ENCODE data around the gene GTF3C1. TPM values are rescaled to one million over a fixed set of nuclear protein-coding genes. Genes with fewer than 3 reads are reported as not detected.

The GTF3C1 gene
- total RNA-seq, 4 donors from 2014 or later: 129 to 276 (median 181) TPM

GRCh38 chr16:27585200-27585599 is 35.5 kb upstream of the GTF3C1 start:
- Histone ChIP-seq H3K27ac (no peak overlapping the region), H3K4me3 (no peak overlapping the region), H3K9me3 (no peaks in the 10 kb centered on the region), H3K4me1 (peaks cover 2% of the 10 kb centered on the region), H3K27me3 (no peaks in the 10 kb centered on the region), H3K36me3 (no peaks in the 10 kb centered on the region)
- 94% methylated on average over 5 of the region's 5 CpGs for WGBS
- TF ChIP-seq POLR2AphosphoS5 (IDR thresholded peaks at IDR 0.05): no peak
- no peak for TF ChIP-seq EP300 (IDR thresholded peaks at IDR 0.05)
- no peak for TF ChIP-seq CTCF (IDR thresholded peaks at IDR 0.05)
- no peak for TF ChIP-seq POLR2A (IDR thresholded peaks at IDR 0.05)
- DNase-seq (ENCODE audit: low spot score in 2 of 2): no peak

GRCh38 chr16:27583634-27584033 is 33.9 kb upstream of the GTF3C1 start:
- WGBS: 100% methylated on average over 1 of the region's 1 CpG
- Histone ChIP-seq H3K27me3 (no peaks in the 10 kb centered on the region), H3K36me3 (no peaks in the 10 kb centered on the region), H3K4me1 (peaks cover 17% of the 10 kb centered on the region), H3K4me3 (no peak overlapping the region), H3K27ac (no peak overlapping the region), H3K9me3 (no peaks in the 10 kb centered on the region)
- no peak for DNase-seq (ENCODE audit: low spot score in 2 of 2)
- TF ChIP-seq CTCF (IDR thresholded peaks at IDR 0.05) (no peak), POLR2AphosphoS5 (IDR thresholded peaks at IDR 0.05) (no peak), POLR2A (IDR thresholded peaks at IDR 0.05) (no peak), EP300 (IDR thresholded peaks at IDR 0.05) (no peak)

- H3K36me3 ChIP-seq: no peaks in the 10 kb centered on the region
- TF ChIP-seq EP300 (IDR thresholded peaks at IDR 0.05): no peak
- no peak for TF ChIP-seq POLR2A (IDR thresholded peaks at IDR 0.05)
- no peak for TF ChIP-seq CTCF (IDR thresholded peaks at IDR 0.05)
- TF ChIP-seq POLR2AphosphoS5 (IDR thresholded peaks at IDR 0.05): no peak
- 42% methylated on average over 2 of the region's 2 CpGs for WGBS
- no peak overlapping the region for H3K4me3 ChIP-seq
- no peak overlapping the region for H3K27ac ChIP-seq
- H3K9me3 ChIP-seq: no peaks in the 10 kb centered on the region
- no peaks in the 10 kb centered on the region for H3K27me3 ChIP-seq
- peaks cover 24% of the 10 kb centered on the region for H3K4me1 ChIP-seq
- no peak for DNase-seq (ENCODE audit: low spot score in 2 of 2)
Measured at GRCh38 chr16:27582883-27583282, 33.2 kb upstream of the GTF3C1 start.

GRCh38 chr16:27579087-27579980 is 29.6 kb upstream of the GTF3C1 start:
- TF ChIP-seq POLR2AphosphoS5 (IDR thresholded peaks at IDR 0.05): no peak
- no peak for TF ChIP-seq EP300 (IDR thresholded peaks at IDR 0.05)
- no peak for TF ChIP-seq POLR2A (IDR thresholded peaks at IDR 0.05)
- TF ChIP-seq CTCF (IDR thresholded peaks at IDR 0.05): no peak
- Histone ChIP-seq H3K36me3 (peaks cover 7% of the 10 kb centered on the region), H3K27ac (no peak overlapping the region)

GRCh38 chr16:27576729-27577128 is 27.0 kb upstream of the GTF3C1 start:
- peaks cover 39% of the 10 kb centered on the region for H3K4me1 ChIP-seq
- H3K36me3 ChIP-seq: peaks cover 7% of the 10 kb centered on the region
- H3K27me3 ChIP-seq: no peaks in the 10 kb centered on the region
- H3K9me3 ChIP-seq: no peaks in the 10 kb centered on the region
- 71% methylated on average over 5 of the region's 5 CpGs for WGBS
- H3K27ac ChIP-seq: no peak overlapping the region
- H3K4me3 ChIP-seq: no peak overlapping the region
- DNase-seq (ENCODE audit: low spot score in 2 of 2): no peak
- TF ChIP-seq EP300 (IDR thresholded peaks at IDR 0.05): no peak
- TF ChIP-seq CTCF (IDR thresholded peaks at IDR 0.05): no peak

More at GRCh38 chr16:27579087-27579980, 29.6 kb upstream of the GTF3C1 start:
- no peak for DNase-seq (ENCODE audit: low spot score in 2 of 2)
- Histone ChIP-seq H3K27me3 (no peaks in the 10 kb centered on the region), H3K9me3 (no peaks in the 10 kb centered on the region), H3K4me3 (no peak overlapping the region), H3K4me1 (peaks cover 25% of the 10 kb centered on the region)
- WGBS: 76% methylated on average over 4 of the region's 4 CpGs
